GM10847 (cell line): ENCODE results near the gene ATXN1.

Experiments used
- POLR2A ChIP-seq: IDR thresholded peaks from 2 replicates; pipeline ENCODE4 v1.6.1; 2011; ENCODE audit not compliant: insufficient read length; ENCODE audit errors: extremely low read depth

The ATXN1 gene

GRCh38 chr6:16418151-16418550 is 343.1 kb downstream of the ATXN1 start:
- TF ChIP-seq POLR2A = no peak

DNA sequence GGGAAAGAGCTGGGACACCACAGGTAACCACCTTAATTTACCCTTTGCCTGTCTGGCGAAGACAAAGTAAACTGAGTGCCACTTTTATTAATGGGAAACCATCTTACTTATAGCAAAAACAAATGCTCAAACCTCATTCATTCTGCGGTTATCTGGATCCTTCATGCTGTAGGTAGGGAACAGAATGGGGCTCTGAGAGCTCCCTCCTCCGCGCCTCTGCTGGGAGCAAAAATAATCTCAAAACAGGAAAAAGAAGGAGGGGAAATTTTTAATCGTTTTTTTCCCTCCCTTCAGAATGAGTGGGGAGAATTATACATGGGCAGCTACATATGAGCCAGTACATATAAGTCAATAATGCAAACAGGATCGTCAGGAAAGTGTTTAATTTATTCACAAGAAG is 345.6 kb downstream of the ATXN1 start:
- no peak for TF ChIP-seq POLR2A

- no peak for TF ChIP-seq POLR2A
These were observed 347.1 kb downstream of the ATXN1 start for GRCh38 chr6:16414205-16414604.

- no peak for TF ChIP-seq POLR2A
These were observed 347.9 kb downstream of the ATXN1 start for GRCh38 chr6:16413399-16413798.

GRCh38 chr6:16412982-16413381 is 348.3 kb downstream of the ATXN1 start:
- no peak for TF ChIP-seq POLR2A

GRCh38 chr6:16412171-16412570 is 349.1 kb downstream of the ATXN1 start:
- no peak for TF ChIP-seq POLR2A

DNA sequence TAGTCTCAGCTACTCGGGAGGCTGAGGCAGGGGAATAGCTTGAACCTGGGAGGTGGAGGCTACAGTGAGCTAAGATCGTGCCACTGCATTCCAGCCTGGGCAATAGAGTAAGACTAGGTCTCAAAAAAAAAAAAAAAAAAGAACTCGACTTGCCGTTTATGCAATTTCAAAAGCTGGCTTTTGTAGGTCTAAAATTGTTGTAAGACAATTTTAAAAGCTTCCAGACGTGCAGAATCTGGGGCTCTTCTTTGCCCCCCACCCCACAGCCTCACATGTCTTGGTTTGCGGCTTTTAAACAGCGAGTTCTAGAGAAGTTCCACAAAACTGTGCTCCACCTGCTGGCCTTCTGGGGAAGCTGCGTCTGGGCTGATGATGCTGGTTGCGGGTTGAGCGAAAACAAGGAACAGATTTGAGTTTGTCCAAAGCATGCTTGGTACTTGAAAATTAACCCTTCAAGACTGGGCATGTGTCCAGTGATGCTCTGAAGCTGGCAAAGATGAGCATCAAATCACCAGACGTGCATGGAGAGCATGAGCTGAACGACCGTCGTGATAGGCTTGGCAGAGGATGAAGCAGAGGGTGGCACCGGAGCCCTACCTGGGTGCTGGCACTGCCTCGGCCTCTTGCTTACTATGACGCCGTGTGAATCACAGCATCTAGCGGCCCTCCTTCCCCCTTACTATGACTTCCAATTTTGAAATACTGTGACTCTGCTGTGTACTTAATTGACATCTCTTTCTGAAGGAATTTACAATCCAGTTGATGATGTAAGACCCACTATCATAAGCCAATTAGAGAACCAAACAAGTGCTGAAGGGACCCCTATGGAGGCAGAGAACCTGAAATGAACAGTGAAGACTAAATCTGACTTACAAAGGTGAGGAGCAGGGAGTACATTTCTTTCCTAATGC is 351.5 kb downstream of the ATXN1 start:
- TF ChIP-seq POLR2A = no peak

GRCh38 chr6:16408766-16409165 is 352.5 kb downstream of the ATXN1 start:
- no peak for TF ChIP-seq POLR2A

DNA sequence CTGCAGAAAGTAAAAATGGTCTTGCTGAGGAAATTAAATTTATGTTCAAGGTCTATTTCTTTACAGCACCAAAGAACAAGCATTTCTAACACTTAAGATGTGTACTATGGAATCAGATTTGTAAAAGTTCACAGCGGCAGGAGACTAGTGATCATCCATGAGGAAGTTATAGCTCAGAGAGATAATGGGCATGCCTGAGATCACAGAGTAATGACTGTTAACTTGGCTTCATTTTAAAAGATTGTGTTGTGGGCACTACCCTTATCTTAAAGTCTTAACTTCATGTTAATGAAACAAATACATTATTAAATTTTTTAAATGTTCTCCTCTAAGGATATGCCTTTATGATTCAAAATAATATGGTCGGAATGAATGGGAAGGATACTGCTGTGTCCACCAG is 354.3 kb downstream of the ATXN1 start:
- TF ChIP-seq POLR2A = no peak

- no peak for TF ChIP-seq POLR2A
These were observed 355.9 kb downstream of the ATXN1 start for GRCh38 chr6:16405375-16405774.

- TF ChIP-seq POLR2A = no peak
These were observed 356.8 kb downstream of the ATXN1 start for GRCh38 chr6:16404456-16404855.

DNA sequence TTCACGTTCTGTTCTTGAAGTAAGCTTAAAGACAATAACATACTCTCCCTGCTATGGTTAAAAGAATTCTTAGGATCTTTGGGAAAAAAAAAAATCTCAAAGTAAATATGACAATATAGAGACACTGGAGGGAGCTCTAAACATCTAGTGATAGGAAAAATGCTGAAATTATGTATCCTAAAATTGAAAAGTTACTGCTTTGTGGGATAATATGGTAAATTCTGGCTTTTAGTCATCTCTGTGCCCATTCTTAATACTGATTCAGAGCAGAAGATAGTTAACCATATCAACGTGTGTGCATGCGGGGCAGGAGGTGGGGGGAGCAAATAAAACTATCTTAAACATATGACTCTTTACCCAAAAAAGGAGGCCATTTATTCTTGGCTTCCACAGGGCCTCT is 357.4 kb downstream of the ATXN1 start:
- TF ChIP-seq POLR2A = no peak

DNA sequence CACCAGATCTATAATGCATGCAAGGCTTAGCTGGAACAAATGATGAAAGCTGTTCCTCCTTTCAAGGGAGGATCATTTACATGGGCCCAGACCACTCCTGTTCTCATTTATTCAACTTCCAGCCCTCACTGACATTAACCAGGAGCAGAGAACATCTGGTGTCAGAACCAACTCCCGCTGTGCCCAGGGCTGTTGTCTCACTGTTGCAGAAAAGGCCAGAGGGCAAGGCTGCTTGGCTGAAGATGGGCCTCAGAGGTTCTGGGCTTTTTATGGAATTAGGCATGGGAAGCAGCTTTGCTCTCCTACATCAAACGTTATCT is 358.7 kb downstream of the ATXN1 start:
- no peak for TF ChIP-seq POLR2A

- no peak for TF ChIP-seq POLR2A
These were observed 361.0 kb downstream of the ATXN1 start for GRCh38 chr6:16400248-16400760.

GRCh38 chr6:16399695-16400094 is 361.6 kb downstream of the ATXN1 start:
- no peak for TF ChIP-seq POLR2A

DNA sequence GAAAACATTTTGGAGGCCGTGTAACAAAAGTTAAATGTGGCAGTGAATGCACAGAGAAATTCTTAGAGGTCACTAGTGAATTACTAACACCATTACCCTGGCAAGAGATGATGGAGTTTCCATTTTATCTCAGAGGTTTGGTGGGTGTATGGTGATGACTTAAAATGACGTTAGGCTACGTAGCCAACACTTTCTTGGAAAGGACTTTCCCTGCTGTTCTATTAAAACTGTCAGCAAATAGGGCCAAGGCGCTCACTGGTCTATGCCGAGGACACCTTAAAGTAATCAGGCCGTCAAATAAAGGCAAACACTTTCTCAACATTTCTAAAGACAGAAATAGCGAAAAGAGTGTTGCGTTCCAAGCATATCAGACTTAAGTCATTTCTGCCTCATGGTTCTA is 362.1 kb downstream of the ATXN1 start:
- TF ChIP-seq POLR2A = no peak

DNA sequence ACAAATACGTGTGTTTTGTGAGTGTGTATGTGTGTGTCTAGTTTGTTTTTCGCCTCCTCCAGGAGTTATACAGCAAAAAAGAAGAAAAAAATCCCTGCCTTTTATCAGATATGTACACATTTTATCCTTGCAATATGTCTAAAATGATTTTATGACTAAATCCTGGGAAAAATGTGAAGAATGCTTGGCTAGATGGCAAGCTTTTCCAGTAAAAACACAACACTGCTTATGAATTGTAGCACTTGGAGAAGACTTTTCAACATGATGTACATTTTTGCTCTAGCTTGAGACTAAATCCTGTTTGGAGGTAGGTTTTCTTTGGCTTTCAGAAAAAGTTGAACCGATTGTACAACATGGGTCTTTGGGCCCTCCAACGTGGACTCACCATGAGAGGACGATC is 362.7 kb downstream of the ATXN1 start:
- no peak for TF ChIP-seq POLR2A
